HG02588 (cell line): ENCODE results near the gene OR10AG1.

Source experiments
- ATAC-seq: cut with Tn5 transposase; IDR thresholded peaks from one replicate; pipeline ENCODE4 v1.9.1; 2021; ENCODE audit warnings: mild to moderate bottlenecking, moderate library complexity; ENCODE audit not compliant: unreplicated experiment

The OR10AG1 gene

GRCh38 chr11:55969845-55970244 lies at the start of gene OR10AG1:
TSS of gene OR10AG1 (minus strand) at chr11:55969945. CDS start at chr11:55969907, 38 bp downstream.
- ATAC-seq: no peak

- ATAC-seq: no peak
Measured at GRCh38 chr11:56013805-56014204, 44.1 kb upstream of the OR10AG1 start.

- no peak for ATAC-seq
Measured at GRCh38 chr11:56010716-56011115, 41.0 kb upstream of the OR10AG1 start.

- ATAC-seq: no peak
Measured at GRCh38 chr11:55994525-55994924, 24.8 kb upstream of the OR10AG1 start, which contains the start of gene OR5F1. TSS of gene OR5F1 (minus strand) at chr11:55994625. CDS start at chr11:55994625, 0 bp downstream.

- ATAC-seq: no peak
Measured at GRCh38 chr11:55970935-55971334, 1.2 kb upstream of the OR10AG1 start.

- no peak for ATAC-seq
Measured at GRCh38 chr11:55967914-55968313, 1.8 kb downstream of the OR10AG1 start.

- ATAC-seq: no peak
Measured at GRCh38 chr11:55966391-55966790, 3.4 kb downstream of the OR10AG1 start.

GRCh38 chr11:55956521-55956920 lies 13.2 kb downstream of the OR10AG1 start:
- ATAC-seq: no peak

GRCh38 chr11:55949330-55949729 lies 20.4 kb downstream of the OR10AG1 start:
- no peak for ATAC-seq

- no peak for ATAC-seq
Measured at GRCh38 chr11:55942785-55943392, 26.9 kb downstream of the OR10AG1 start.

GRCh38 chr11:55936300-55936699 lies 33.4 kb downstream of the OR10AG1 start, which contains the start of gene OR5I1:
TSS of gene OR5I1 (minus strand) at chr11:55936400. CDS start at chr11:55936400, 0 bp downstream.
- ATAC-seq: no peak

GRCh38 chr11:55920537-55920936 lies 49.2 kb downstream of the OR10AG1 start:
- ATAC-seq: no peak
